Epithelial cell of esophagus (primary cell): ENCODE data around the gene SLC44A1.

Experiments used
- DNase-seq: peaks from one replicate; pipeline ENCODE4 v3.0.0; 2010; ENCODE audit warnings: low read depth
- H3K4me3 ChIP-seq: 2 replicates; pipeline ENCODE4 v1.5.1; 2011; ENCODE audit warnings: mild to moderate bottlenecking, low read length, control low read depth
- CTCF ChIP-seq: IDR thresholded peaks from 2 replicates; pipeline ENCODE4 v1.5.1; 2011; ENCODE audit warnings: low read depth, mild to moderate bottlenecking, low read length, control low read depth, inconsistent platforms; ENCODE audit not compliant: insufficient read depth; ENCODE audit errors: missing control alignments

The SLC44A1 gene

GRCh38 chr9:105458404-105458803, 214.0 kb downstream of the SLC44A1 start:
- no peak for DNase-seq
- TF ChIP-seq CTCF, result no peak
- no peak overlapping the region for H3K4me3 ChIP-seq

GRCh38 chr9:105459336-105459735, 214.9 kb downstream of the SLC44A1 start:
- DNase-seq, result no peak
- H3K4me3 ChIP-seq, result no peak overlapping the region
- no peak for TF ChIP-seq CTCF

GRCh38 chr9:105466898-105467455, 222.5 kb downstream of the SLC44A1 start:
- DNase-seq, result no peak
- TF ChIP-seq CTCF, result no peak
- no peak overlapping the region for H3K4me3 ChIP-seq

- no peak for TF ChIP-seq CTCF
- DNase-seq, result no peak
- no peak overlapping the region for H3K4me3 ChIP-seq
Measured at GRCh38 chr9:105468875-105469274, 224.4 kb downstream of the SLC44A1 start.

- no peak for TF ChIP-seq CTCF
- no peak for DNase-seq
- no peak overlapping the region for H3K4me3 ChIP-seq
Measured at GRCh38 chr9:105473221-105473620, 228.8 kb downstream of the SLC44A1 start.

GRCh38 chr9:105475302-105475701, 230.9 kb downstream of the SLC44A1 start:
- peak; percentile 27 for DNase-seq
- H3K4me3 ChIP-seq, result no peak overlapping the region
- peak; percentile 45 for TF ChIP-seq CTCF

GRCh38 chr9:105479846-105480245, 235.4 kb downstream of the SLC44A1 start:
- H3K4me3 ChIP-seq, result no peak overlapping the region
- DNase-seq, result no peak
- TF ChIP-seq CTCF, result no peak
